ENCODE data around the gene ELOVL5. TPM values are rescaled to one million over a fixed set of nuclear protein-coding genes. Genes with fewer than 3 reads are reported as not detected.
"Not testable (repeated sequence)": the region's sequence is repeated elsewhere in the genome, so short reads cannot be mapped to it uniquely, and the experiment has no call there.

ELOVL5 gene
- total RNA-seq, 2 experiments from 2014 or later = 157 to 162 TPM

DNA sequence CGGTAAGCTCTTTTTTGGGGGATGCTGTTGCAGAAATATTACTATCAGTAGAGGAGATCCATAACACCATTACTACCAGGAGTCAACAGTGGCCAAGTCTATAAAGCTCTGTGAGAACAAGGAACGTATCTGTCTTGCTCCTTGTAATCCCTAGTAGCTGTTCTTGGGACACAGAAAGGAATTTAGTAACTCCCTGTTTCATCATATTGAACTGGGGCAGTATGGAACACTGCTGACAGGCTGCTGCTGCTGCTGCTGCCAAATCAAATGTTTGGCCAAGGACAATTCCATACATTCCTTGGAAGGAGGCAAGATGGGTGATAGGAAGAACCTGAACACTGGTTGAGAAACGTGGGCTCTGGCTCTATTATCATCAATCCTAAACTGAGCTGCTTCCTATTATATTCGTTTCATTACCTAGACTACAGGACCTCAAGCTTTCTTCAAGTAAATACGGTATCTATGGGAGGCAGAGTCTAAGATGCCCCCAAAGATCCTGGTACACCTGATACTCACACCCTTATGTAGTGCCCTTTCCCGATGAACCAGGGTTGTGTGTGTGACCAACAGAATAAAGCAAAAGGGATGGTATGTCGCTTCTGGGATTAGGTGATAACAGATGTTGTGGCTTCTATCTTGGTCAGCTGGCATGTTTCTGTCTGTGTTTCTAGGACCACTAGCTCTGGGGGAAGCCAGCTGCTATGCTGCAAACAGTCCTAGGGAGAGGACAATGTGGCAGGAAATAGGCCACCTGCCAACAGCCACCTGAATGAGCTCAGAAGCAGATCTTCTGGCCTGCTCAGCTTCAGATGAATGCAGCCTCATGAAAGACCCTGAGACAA is 39.5 kb downstream of the ELOVL5 start:
- Mint-ChIP-seq H3K27me3 (no peaks in the 10 kb centered on the region), H3K4me1 (peaks cover 82% of the 10 kb centered on the region), H3K4me3 (no peak overlapping the region), H3K36me3 (ENCODE audit: low read depth) (peaks cover 32% of the 10 kb centered on the region), H3K27ac (peak overlapping the region; percentile 41), H3K9me3 (no peaks in the 10 kb centered on the region)
- DNase-seq = no peak
- ChIA-PET POLR2A (interaction anchor here (1.1 to 6.7 kb wide), 9 partner anchors 8 to 120 kb away, joined by 3 to 48 read pairs (median 5); partner anchors contain the start of gene ELOVL5), CTCF (interaction anchor here (0.7 to 1.3 kb wide), 4 partner anchors 14 to 136 kb away, joined by 3 to 5 read pairs (median 3); no protein-coding TSS in a partner anchor)

GRCh38 chr6:53306819-53307347 is 41.9 kb downstream of the ELOVL5 start:
- ChIA-PET POLR2A (interaction anchor here (1.1 kb wide), 1 partner anchor 42 kb away, joined by 4 read pairs; the partner anchor contains the start of gene ELOVL5), CTCF (no interaction called here)
- Mint-ChIP-seq H3K4me3 (no peak overlapping the region), H3K27me3 (no peaks in the 10 kb centered on the region), H3K4me1 (peaks cover 84% of the 10 kb centered on the region), H3K36me3 (ENCODE audit: low read depth) (peaks cover 33% of the 10 kb centered on the region), H3K27ac (peak overlapping the region; percentile 80), H3K9me3 (no peaks in the 10 kb centered on the region)
- peak; percentile 62 for DNase-seq

- H3K27ac Mint-ChIP-seq = peak overlapping the region; percentile 80
- POLR2A ChIA-PET = interaction anchor here (1.1 kb wide), 1 partner anchor 42 kb away, joined by 4 read pairs; the partner anchor contains the start of gene ELOVL5
- DNase-seq, H3K9me3 Mint-ChIP-seq, H3K27me3 Mint-ChIP-seq, H3K4me3 Mint-ChIP-seq, CTCF ChIA-PET: not testable (repeated sequence)
- peaks cover 86% of the 10 kb centered on the region for H3K4me1 Mint-ChIP-seq
- peaks cover 33% of the 10 kb centered on the region for H3K36me3 Mint-ChIP-seq (ENCODE audit: low read depth)
Measured at GRCh38 chr6:53306217-53306616, 42.5 kb downstream of the ELOVL5 start.

- H3K9me3 Mint-ChIP-seq, H3K27me3 Mint-ChIP-seq, H3K4me3 Mint-ChIP-seq, H3K27ac Mint-ChIP-seq, POLR2A ChIA-PET, CTCF ChIA-PET, DNase-seq: not testable (repeated sequence)
- Mint-ChIP-seq H3K36me3 (ENCODE audit: low read depth) (peaks cover 28% of the 10 kb centered on the region), H3K4me1 (peaks cover 86% of the 10 kb centered on the region)
Measured at GRCh38 chr6:53305506-53306005, 43.2 kb downstream of the ELOVL5 start.

- H3K27ac Mint-ChIP-seq, POLR2A ChIA-PET, H3K9me3 Mint-ChIP-seq, H3K4me3 Mint-ChIP-seq, H3K27me3 Mint-ChIP-seq, DNase-seq, CTCF ChIA-PET: not testable (repeated sequence)
- Mint-ChIP-seq H3K4me1 (peaks cover 86% of the 10 kb centered on the region), H3K36me3 (ENCODE audit: low read depth) (peaks cover 27% of the 10 kb centered on the region)
Measured at GRCh38 chr6:53304953-53305352, 43.8 kb downstream of the ELOVL5 start.

- Mint-ChIP-seq H3K27me3 (no peaks in the 10 kb centered on the region), H3K4me3 (peak overlapping the region; percentile 54)
Measured at GRCh38 chr6:53302678-53303360, 45.9 kb downstream of the ELOVL5 start.

GRCh38 chr6:53301801-53302537 is 46.8 kb downstream of the ELOVL5 start:
- Mint-ChIP-seq H3K4me3 (peak overlapping the region; percentile 35), H3K27ac (peak overlapping the region; percentile 78), H3K4me1 (peaks cover 76% of the 10 kb centered on the region), H3K9me3 (no peaks in the 10 kb centered on the region), H3K36me3 (ENCODE audit: low read depth) (peaks cover 25% of the 10 kb centered on the region), H3K27me3 (no peaks in the 10 kb centered on the region)
- ChIA-PET CTCF (interaction anchor here (1.4 to 1.6 kb wide), 3 partner anchors 11 to 47 kb away, joined by 3 to 5 read pairs (median 4); partner anchors contain the start of gene ELOVL5), POLR2A (interaction anchor here (0.9 to 5.0 kb wide), 13 partner anchors 9 to 1017 kb away, joined by 3 to 46 read pairs (median 7); partner anchors contain the start of gene ELOVL5)
- no peak for DNase-seq

More at GRCh38 chr6:53302678-53303360, 45.9 kb downstream of the ELOVL5 start:
- ChIA-PET POLR2A (interaction anchor here (0.9 to 5.0 kb wide), 14 partner anchors 8 to 1018 kb away, joined by 3 to 46 read pairs (median 6); partner anchors contain the start of gene ELOVL5), CTCF (interaction anchor here (0.7 to 1.6 kb wide), 4 partner anchors 12 to 46 kb away, joined by 3 to 5 read pairs (median 4); partner anchors contain the start of gene ELOVL5)
- DNase-seq = no peak
- H3K4me1 Mint-ChIP-seq = peaks cover 79% of the 10 kb centered on the region
- peak overlapping the region; percentile 69 for H3K27ac Mint-ChIP-seq
- H3K36me3 Mint-ChIP-seq (ENCODE audit: low read depth) = peaks cover 25% of the 10 kb centered on the region
- no peaks in the 10 kb centered on the region for H3K9me3 Mint-ChIP-seq

GRCh38 chr6:53300656-53301551 is 47.8 kb downstream of the ELOVL5 start:
- no peak overlapping the region for H3K4me3 Mint-ChIP-seq
- POLR2A ChIA-PET = interaction anchor here (1.0 to 5.0 kb wide), 6 partner anchors 10 to 59 kb away, joined by 4 to 46 read pairs (median 17); partner anchors contain the start of gene ELOVL5

GRCh38 chr6:53299331-53300005 is 49.3 kb downstream of the ELOVL5 start:
- H3K27ac Mint-ChIP-seq = no peak overlapping the region
- ChIA-PET CTCF (no interaction called here), POLR2A (interaction anchor here (1.1 to 5.0 kb wide), 4 partner anchors 8 to 47 kb away, joined by 3 to 46 read pairs (median 34); partner anchors contain the start of gene ELOVL5)
- no peak overlapping the region for H3K4me3 Mint-ChIP-seq
- DNase-seq = no peak
- no peaks in the 10 kb centered on the region for H3K9me3 Mint-ChIP-seq
- peaks cover 75% of the 10 kb centered on the region for H3K4me1 Mint-ChIP-seq
- no peaks in the 10 kb centered on the region for H3K27me3 Mint-ChIP-seq
- H3K36me3 Mint-ChIP-seq (ENCODE audit: low read depth) = peaks cover 26% of the 10 kb centered on the region

More at GRCh38 chr6:53300656-53301551, 47.8 kb downstream of the ELOVL5 start:
- DNase-seq = peak; percentile 52
- H3K4me1 Mint-ChIP-seq = peaks cover 73% of the 10 kb centered on the region
- peaks cover 21% of the 10 kb centered on the region for H3K36me3 Mint-ChIP-seq (ENCODE audit: low read depth)
- no peaks in the 10 kb centered on the region for H3K27me3 Mint-ChIP-seq
- no peak overlapping the region for H3K27ac Mint-ChIP-seq
- no peaks in the 10 kb centered on the region for H3K9me3 Mint-ChIP-seq
- CTCF ChIA-PET = interaction anchor here (1.6 kb wide), 1 partner anchor 48 kb away, joined by 5 read pairs; the partner anchor contains the start of gene ELOVL5

GRCh38 chr6:53297004-53297403 is 51.7 kb downstream of the ELOVL5 start:
- POLR2A ChIA-PET = interaction anchor here (1.2 to 1.3 kb wide), 4 partner anchors 26 to 63 kb away, joined by 3 to 5 read pairs (median 4); no protein-coding TSS in a partner anchor
- no peaks in the 10 kb centered on the region for H3K9me3 Mint-ChIP-seq

GRCh38 chr6:53295176-53295575 is 53.6 kb downstream of the ELOVL5 start:
- H3K9me3 Mint-ChIP-seq = no peaks in the 10 kb centered on the region
- peaks cover 42% of the 10 kb centered on the region for H3K36me3 Mint-ChIP-seq (ENCODE audit: low read depth)
- H3K27me3 Mint-ChIP-seq = no peaks in the 10 kb centered on the region
- ChIA-PET POLR2A (no interaction called here), CTCF (no interaction called here)
- peaks cover 69% of the 10 kb centered on the region for H3K4me1 Mint-ChIP-seq
- DNase-seq = no peak
- no peak overlapping the region for H3K4me3 Mint-ChIP-seq
- H3K27ac Mint-ChIP-seq = no peak overlapping the region

More at GRCh38 chr6:53297004-53297403, 51.7 kb downstream of the ELOVL5 start:
- Mint-ChIP-seq H3K27ac (no peak overlapping the region), H3K27me3 (no peaks in the 10 kb centered on the region), H3K4me1 (peaks cover 71% of the 10 kb centered on the region), H3K36me3 (ENCODE audit: low read depth) (peaks cover 34% of the 10 kb centered on the region), H3K4me3 (no peak overlapping the region)
- CTCF ChIA-PET = interaction anchor here (1.0 kb wide), 1 partner anchor 13 kb away, joined by 3 read pairs; no protein-coding TSS in a partner anchor
- DNase-seq = no peak
